Fibroblast of skin of scalp (primary cell): ENCODE data around the gene SLTM.
A peak's percentile ranks its signal among the peaks of the same experiment; 100 is the strongest.
"Not testable (repeated sequence)": the region's sequence is repeated elsewhere in the genome, so short reads cannot be mapped to it uniquely, and the experiment has no call there.

Experiments
- DNase-seq: peaks from one replicate; pipeline ENCODE4 v3.0.0-alpha.2; 2013

Gene SLTM

GRCh38 chr15:58875343-58875742 lies 58.1 kb downstream of the SLTM start:
- no peak for DNase-seq

- DNase-seq: peak; percentile 47
Measured at GRCh38 chr15:58873267-58873666, 60.2 kb downstream of the SLTM start.

GRCh38 chr15:58870451-58870850 lies 63.0 kb downstream of the SLTM start:
- peak; percentile 29 for DNase-seq

GRCh38 chr15:58867926-58868325 lies 65.6 kb downstream of the SLTM start:
- no peak for DNase-seq

- no peak for DNase-seq
Measured at GRCh38 chr15:58865425-58865880, 68.0 kb downstream of the SLTM start.

GRCh38 chr15:58864602-58865424 lies 68.7 kb downstream of the SLTM start:
- DNase-seq: peak; percentile 17

- no peak for DNase-seq
Measured at GRCh38 chr15:58862326-58862725, 71.2 kb downstream of the SLTM start.

GRCh38 chr15:58856621-58857020 lies 76.9 kb downstream of the SLTM start:
- DNase-seq: not testable (repeated sequence)

- peak; percentile 91 for DNase-seq
Measured at GRCh38 chr15:58856086-58856485, 77.4 kb downstream of the SLTM start.

GRCh38 chr15:58854593-58854992 lies 78.9 kb downstream of the SLTM start:
- DNase-seq: no peak

- DNase-seq: no peak
Measured at GRCh38 chr15:58852347-58852746, 81.1 kb downstream of the SLTM start.

- DNase-seq: not testable (repeated sequence)
Measured at GRCh38 chr15:58851205-58851604, 82.3 kb downstream of the SLTM start.

- DNase-seq: no peak
Measured at GRCh38 chr15:58842713-58843396, 90.6 kb downstream of the SLTM start.

GRCh38 chr15:58840048-58840447 lies 93.4 kb downstream of the SLTM start:
- DNase-seq: peak; percentile 1

- DNase-seq: peak; percentile 3
Measured at GRCh38 chr15:58839485-58839884, 94.0 kb downstream of the SLTM start.

- DNase-seq: not testable (repeated sequence)
Measured at GRCh38 chr15:58833681-58834426, 99.6 kb downstream of the SLTM start.

- DNase-seq: no peak
Measured at GRCh38 chr15:58830556-58830955, 102.9 kb downstream of the SLTM start.
